ENCODE data around the gene HLF.

DNA sequence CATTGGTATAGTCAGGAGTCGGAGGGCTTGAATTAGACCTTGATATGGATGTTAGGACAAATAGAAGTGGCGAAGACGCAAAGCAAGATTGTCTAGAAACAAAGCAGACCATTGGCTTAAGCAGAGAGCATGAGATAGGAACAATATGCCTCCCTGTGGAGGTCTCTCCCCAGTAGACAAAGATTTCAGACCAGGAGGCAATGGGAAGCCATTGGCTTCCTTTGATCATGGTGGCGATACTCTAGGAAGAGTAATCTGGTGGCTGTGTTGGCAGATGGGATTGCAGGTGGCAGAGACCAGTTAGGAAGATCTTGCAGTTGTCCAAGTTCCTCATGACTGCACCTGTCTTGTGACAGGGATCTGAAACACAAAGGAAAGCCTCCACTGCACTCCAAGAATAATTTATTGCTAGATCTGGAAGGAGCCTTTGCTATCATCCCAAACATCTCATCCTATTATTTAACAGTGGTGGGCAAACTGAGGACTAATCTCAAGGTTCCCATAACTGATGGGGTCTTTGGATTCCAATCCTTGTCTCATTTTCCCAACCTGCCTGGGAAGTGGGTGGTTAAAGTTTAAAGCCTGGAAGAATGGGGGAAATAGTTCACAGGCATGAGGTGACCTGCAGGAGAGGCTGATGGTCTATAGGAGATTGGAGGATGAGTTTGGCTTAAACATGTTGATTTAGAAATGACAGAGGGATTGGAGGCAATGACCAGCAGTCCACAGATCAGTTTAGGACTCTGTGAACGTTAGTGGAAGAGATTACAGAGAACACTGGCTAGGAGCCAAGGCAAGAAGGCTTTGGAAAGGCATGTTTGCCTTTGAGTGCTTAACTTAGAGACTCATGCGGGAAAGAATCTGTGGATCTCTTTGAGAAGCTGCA lies 37.0 kb downstream of the HLF start:
- TF ChIP-seq CTCF (IDR thresholded peaks at IDR 0.05) (no peak), POLR2A (IDR thresholded peaks at IDR 0.05) (no peak)

Measured in Peyer's patch (tissue), 4 donors.